ENCODE data around the gene MYL11. TPM values are rescaled to one million over a fixed set of nuclear protein-coding genes. Genes with fewer than 3 reads are reported as not detected.
A peak's percentile ranks its signal among the peaks of the same experiment; 100 is the strongest.

Gene MYL11
- total RNA-seq, 1 donor from 2014 or later, result 12,119 TPM

DNA sequence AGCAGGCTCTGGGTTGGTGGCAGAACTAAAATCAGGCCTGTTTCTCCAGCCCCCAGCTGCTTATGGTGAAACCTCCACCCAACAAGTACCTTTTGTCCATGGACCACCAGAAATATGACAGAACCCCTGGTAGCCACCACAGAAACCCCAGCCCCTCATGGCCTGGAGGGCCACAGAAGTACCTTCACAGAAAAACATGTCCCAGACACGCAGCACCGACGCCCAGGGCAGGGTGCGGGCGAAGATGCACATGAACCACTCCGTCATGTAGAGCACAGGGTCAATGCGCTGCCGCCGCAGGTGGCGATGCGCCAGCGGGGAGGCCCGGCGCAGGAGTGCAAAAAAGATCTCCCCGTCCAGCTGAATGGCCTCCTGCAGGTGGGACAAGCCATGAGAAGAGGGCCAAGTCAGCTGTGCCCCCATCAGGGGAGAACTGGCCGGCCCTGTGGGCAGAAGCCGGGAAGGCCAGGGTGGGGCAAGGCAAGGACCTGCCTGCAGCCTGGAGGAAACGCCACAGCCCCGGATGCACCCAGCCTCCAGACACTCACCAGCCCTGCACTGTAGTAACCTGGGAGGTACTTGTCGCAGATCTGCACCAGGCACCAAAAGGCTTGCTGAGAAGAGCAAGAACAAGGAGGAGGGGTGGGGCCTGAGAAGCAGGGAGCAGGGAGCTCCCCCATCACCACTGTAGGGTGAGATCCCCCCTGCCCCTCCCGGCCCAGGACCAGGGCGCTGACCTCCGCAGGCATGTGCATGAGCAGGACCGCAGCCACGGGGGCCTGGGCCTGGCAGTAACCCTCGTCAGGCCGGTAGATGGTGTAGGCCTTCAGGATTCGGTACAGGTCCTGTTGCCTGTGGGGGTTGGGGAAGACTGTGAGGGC, 15.4 kb upstream of the MYL11 start:
- Histone ChIP-seq H3K27ac (ENCODE audit: low read depth, low read length) (no peak overlapping the region), H3K4me3 (ENCODE audit: low read length in 3 of 3) (no peak overlapping the region), H3K36me3 (ENCODE audit: control insufficient read depth in 3 of 3, insufficient read depth in 3 of 3, low read length in 3 of 3) (peaks cover 34 to 39% (median 36%) of the 10 kb centered on the region in 3 donors), H3K9ac (ENCODE audit: low read depth in 1 of 3, low read length in 3 of 3) (no peak overlapping the region), H3K9me3 (ENCODE audit: control insufficient read depth in 3 of 3, low read length in 3 of 3) (no peaks in the 10 kb centered on the region), H3K27me3 (ENCODE audit: control insufficient read depth in 3 of 3, insufficient read depth in 3 of 3, low read length in 3 of 3) (no peaks in the 10 kb centered on the region), H3K4me1 (ENCODE audit: control insufficient read depth in 3 of 3, insufficient read depth in 3 of 3, low read length in 3 of 3) (peaks cover 16 to 26% (median 17%) of the 10 kb centered on the region in 3 donors)

DNA sequence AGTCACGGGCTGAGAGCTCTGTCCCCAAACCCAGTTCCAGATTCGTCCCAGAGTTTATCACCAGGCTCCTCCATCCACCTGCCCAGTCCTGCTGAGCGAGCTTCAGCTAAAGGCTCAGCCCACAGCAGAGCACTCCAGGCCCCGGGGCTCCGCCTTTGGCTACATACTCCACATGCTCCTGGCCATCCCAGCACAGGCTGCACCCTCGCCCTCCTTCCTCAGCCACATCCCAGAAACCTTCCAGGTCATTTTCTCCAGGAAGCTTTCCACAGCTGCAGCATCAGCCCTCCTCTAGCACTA, 14.8 kb upstream of the MYL11 start:
- peaks cover 11 to 23% (median 12%) of the 10 kb centered on the region in 3 donors for H3K4me1 ChIP-seq (ENCODE audit: control insufficient read depth in 3 of 3, insufficient read depth in 3 of 3, low read length in 3 of 3)
- H3K9me3 ChIP-seq (ENCODE audit: control insufficient read depth in 3 of 3, low read length in 3 of 3), result no peaks in the 10 kb centered on the region
- no peak overlapping the region for H3K9ac ChIP-seq (ENCODE audit: low read depth in 1 of 3, low read length in 3 of 3)
- H3K36me3 ChIP-seq (ENCODE audit: control insufficient read depth in 3 of 3, insufficient read depth in 3 of 3, low read length in 3 of 3), result peaks cover 37 to 45% (median 40%) of the 10 kb centered on the region in 3 donors
- no peak overlapping the region for H3K27ac ChIP-seq (ENCODE audit: low read depth, low read length)
- no peaks in the 10 kb centered on the region for H3K27me3 ChIP-seq (ENCODE audit: control insufficient read depth in 3 of 3, insufficient read depth in 3 of 3, low read length in 3 of 3)
- no peak overlapping the region for H3K4me3 ChIP-seq (ENCODE audit: low read length in 3 of 3)

DNA sequence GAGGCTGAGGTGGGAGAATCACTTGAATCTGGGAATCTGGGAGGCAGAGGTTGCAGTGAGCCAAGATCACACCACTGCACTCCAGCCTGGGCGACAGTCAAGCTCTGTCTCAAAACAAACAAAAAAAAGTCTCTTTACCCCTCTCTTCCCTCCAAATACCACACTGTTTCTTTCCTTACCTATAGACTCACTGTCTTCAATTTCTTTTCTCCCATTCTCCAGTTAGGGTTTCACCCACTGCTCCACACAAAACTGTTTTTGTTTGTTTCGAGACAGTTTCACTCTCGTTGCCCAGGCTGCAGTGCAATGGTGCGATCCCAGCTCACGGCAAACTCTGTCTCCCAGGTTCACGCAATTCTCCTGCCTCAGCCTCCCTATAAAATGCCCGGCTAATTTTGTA, 13.4 kb upstream of the MYL11 start:
- H3K27ac ChIP-seq (ENCODE audit: low read depth, low read length), result no peak overlapping the region
- no peaks in the 10 kb centered on the region for H3K27me3 ChIP-seq (ENCODE audit: control insufficient read depth in 3 of 3, insufficient read depth in 3 of 3, low read length in 3 of 3)
- no peak overlapping the region for H3K4me3 ChIP-seq (ENCODE audit: low read length in 3 of 3)
- no peaks in the 10 kb centered on the region for H3K9me3 ChIP-seq (ENCODE audit: control insufficient read depth in 3 of 3, low read length in 3 of 3)
- peaks cover 6 to 22% (median 10%) of the 10 kb centered on the region in 3 donors for H3K4me1 ChIP-seq (ENCODE audit: control insufficient read depth in 3 of 3, insufficient read depth in 3 of 3, low read length in 3 of 3)
- no peak overlapping the region for H3K9ac ChIP-seq (ENCODE audit: low read depth in 1 of 3, low read length in 3 of 3)
- H3K36me3 ChIP-seq (ENCODE audit: control insufficient read depth in 3 of 3, insufficient read depth in 3 of 3, low read length in 3 of 3), result peaks cover 45 to 53% (median 47%) of the 10 kb centered on the region in 3 donors

DNA sequence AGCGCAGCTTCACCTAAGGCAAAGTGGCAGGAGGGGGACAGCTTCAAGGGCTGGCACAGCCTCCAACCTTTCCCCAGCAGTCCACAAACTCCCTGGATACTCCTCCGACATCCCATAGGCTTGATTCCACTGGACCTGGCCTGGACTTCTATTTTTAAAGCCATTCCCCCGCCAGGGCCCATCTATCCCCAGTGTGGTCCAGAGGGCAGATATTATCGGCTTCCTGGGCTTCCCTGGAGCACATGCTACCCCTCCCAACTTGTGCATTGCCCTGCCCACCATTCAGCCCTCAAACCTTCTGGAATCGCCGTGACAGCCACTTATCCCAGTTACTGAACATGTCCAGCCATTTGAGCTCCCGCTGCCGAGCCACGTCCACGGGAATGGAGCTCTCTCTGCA, 9.4 kb upstream of the MYL11 start:
- H3K9ac ChIP-seq (ENCODE audit: low read depth in 1 of 3, low read length in 3 of 3), result no peak overlapping the region
- H3K36me3 ChIP-seq (ENCODE audit: control insufficient read depth in 3 of 3, insufficient read depth in 3 of 3, low read length in 3 of 3), result peaks cover 21 to 26% (median 21%) of the 10 kb centered on the region in 3 donors
- H3K4me3 ChIP-seq (ENCODE audit: low read length in 3 of 3), result no peak overlapping the region
- no peaks in the 10 kb centered on the region for H3K27me3 ChIP-seq (ENCODE audit: control insufficient read depth in 3 of 3, insufficient read depth in 3 of 3, low read length in 3 of 3)
- H3K9me3 ChIP-seq (ENCODE audit: control insufficient read depth in 3 of 3, low read length in 3 of 3), result no peaks in the 10 kb centered on the region
- peaks cover 30 to 43% (median 32%) of the 10 kb centered on the region in 3 donors for H3K4me1 ChIP-seq (ENCODE audit: control insufficient read depth in 3 of 3, insufficient read depth in 3 of 3, low read length in 3 of 3)
- no peak overlapping the region for H3K27ac ChIP-seq (ENCODE audit: low read depth, low read length)

DNA sequence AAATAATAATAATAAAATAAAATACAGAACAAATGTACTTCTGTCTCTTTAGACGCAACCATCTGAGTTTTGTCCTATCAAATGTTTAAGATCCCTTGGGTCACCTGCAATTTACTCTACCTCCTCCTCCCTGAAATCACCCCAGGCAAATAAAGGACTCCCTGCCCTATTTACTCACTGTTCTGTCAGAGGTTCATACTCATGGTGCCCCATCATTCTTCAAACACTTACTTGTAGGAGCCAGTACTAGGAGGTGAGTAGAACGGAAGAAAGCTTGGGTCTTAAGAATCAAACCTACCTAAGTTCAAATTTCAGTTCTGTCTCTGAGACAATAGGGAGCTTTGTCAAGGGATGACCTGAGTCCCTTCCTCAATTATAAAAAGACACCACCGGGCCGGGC, 8.1 kb upstream of the MYL11 start:
- H3K27ac ChIP-seq (ENCODE audit: low read depth, low read length), result no peak overlapping the region

DNA sequence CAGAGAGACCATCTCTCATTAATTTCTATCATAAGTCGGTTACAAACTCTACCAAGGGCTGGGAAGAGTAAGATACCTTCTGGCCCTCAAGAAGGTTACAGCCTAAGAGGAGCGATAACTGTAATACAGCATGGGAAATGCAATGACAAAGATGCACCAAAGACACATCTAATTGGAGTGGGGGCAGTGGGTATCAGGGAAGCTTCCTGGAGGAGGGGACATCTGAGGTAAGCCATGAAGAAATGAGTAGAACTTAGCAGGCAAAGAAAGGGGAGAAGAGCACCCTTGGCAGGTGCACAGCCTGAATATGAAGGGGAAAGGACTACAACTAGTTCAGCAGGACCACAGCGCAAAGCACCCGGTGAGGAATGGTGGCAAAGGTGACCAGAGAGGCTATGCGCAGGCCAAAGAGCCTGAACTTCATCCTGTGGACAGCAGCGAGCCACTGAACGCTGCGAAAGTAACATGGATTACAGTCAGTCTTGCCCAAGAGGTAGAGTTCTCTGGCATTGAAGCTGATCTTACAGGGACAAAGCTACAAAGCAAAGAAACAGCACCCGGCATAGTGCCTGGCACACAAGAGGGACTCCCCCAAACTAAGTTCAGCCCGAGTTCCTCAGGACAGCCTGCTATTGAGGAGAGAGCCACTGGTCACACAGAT, 7.1 kb upstream of the MYL11 start:
- H3K9me3 ChIP-seq (ENCODE audit: control insufficient read depth in 3 of 3, low read length in 3 of 3), result no peaks in the 10 kb centered on the region
- peaks cover 38 to 57% (median 44%) of the 10 kb centered on the region in 3 donors for H3K4me1 ChIP-seq (ENCODE audit: control insufficient read depth in 3 of 3, insufficient read depth in 3 of 3, low read length in 3 of 3)
- peak overlapping the region; percentile 85 to 93 (median 88) for H3K4me3 ChIP-seq (ENCODE audit: low read length in 3 of 3)
- H3K36me3 ChIP-seq (ENCODE audit: control insufficient read depth in 3 of 3, insufficient read depth in 3 of 3, low read length in 3 of 3), result peaks cover 12 to 21% (median 16%) of the 10 kb centered on the region in 3 donors
- peak overlapping the region; percentile 69 for H3K27ac ChIP-seq (ENCODE audit: low read depth, low read length)
- H3K27me3 ChIP-seq (ENCODE audit: control insufficient read depth in 3 of 3, insufficient read depth in 3 of 3, low read length in 3 of 3), result no peaks in the 10 kb centered on the region
- peak overlapping the region; percentile 85 to 91 (median 89) for H3K9ac ChIP-seq (ENCODE audit: low read depth in 1 of 3, low read length in 3 of 3)

More for the DNA sequence above, 8.1 kb upstream of the MYL11 start:
- Histone ChIP-seq H3K9me3 (ENCODE audit: control insufficient read depth in 3 of 3, low read length in 3 of 3) (no peaks in the 10 kb centered on the region), H3K9ac (ENCODE audit: low read depth in 1 of 3, low read length in 3 of 3) (peak overlapping the region in 1 of 3 donors; percentile 25), H3K4me3 (ENCODE audit: low read length in 3 of 3) (no peak overlapping the region), H3K27me3 (ENCODE audit: control insufficient read depth in 3 of 3, insufficient read depth in 3 of 3, low read length in 3 of 3) (no peaks in the 10 kb centered on the region), H3K4me1 (ENCODE audit: control insufficient read depth in 3 of 3, insufficient read depth in 3 of 3, low read length in 3 of 3) (peaks cover 35 to 48% (median 35%) of the 10 kb centered on the region in 3 donors), H3K36me3 (ENCODE audit: control insufficient read depth in 3 of 3, insufficient read depth in 3 of 3, low read length in 3 of 3) (peaks cover 15 to 24% (median 19%) of the 10 kb centered on the region in 3 donors)

DNA sequence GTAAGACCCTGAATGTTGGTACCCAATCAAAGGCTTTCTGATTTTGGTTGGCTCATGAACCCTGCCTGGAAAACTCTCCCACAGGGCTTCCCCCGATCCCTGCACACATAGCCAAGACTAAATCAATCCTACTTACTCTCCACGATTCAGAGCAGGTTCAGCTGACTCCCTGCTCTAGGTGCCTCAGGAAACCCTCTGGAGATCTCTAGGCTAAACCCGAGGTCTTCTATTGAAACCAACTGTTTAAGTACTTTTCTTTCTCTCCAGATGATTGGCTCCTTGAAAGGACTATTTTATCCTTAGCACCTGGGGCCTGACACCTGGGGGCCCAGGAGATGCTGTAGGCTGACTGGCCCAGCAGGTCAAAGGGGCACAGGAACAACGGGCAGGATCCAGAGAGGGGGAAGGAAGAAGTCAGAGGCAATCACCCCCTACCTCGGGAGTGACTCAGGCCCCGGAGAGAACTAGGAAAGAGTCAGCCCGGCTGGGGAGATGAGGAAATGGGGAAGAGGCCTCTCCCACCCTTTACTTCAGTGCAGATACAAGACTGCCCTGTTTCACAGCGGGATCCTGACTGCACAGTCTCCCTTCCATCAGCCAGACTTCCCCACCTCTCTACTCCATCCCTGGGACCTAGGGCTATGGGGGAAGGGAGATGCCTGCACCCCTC, 6.3 kb upstream of the MYL11 start:
- H3K9me3 ChIP-seq (ENCODE audit: control insufficient read depth in 3 of 3, low read length in 3 of 3), result no peaks in the 10 kb centered on the region
- H3K36me3 ChIP-seq (ENCODE audit: control insufficient read depth in 3 of 3, insufficient read depth in 3 of 3, low read length in 3 of 3), result peaks cover 11 to 15% (median 12%) of the 10 kb centered on the region in 3 donors
- H3K4me3 ChIP-seq (ENCODE audit: low read length in 3 of 3), result peak overlapping the region; percentile 85 to 93 (median 88)
- peaks cover 38 to 64% (median 48%) of the 10 kb centered on the region in 3 donors for H3K4me1 ChIP-seq (ENCODE audit: control insufficient read depth in 3 of 3, insufficient read depth in 3 of 3, low read length in 3 of 3)
- no peaks in the 10 kb centered on the region for H3K27me3 ChIP-seq (ENCODE audit: control insufficient read depth in 3 of 3, insufficient read depth in 3 of 3, low read length in 3 of 3)
- H3K9ac ChIP-seq (ENCODE audit: low read depth in 1 of 3, low read length in 3 of 3), result peak overlapping the region; percentile 85 to 91 (median 89)
- H3K27ac ChIP-seq (ENCODE audit: low read depth, low read length), result peak overlapping the region; percentile 69

DNA sequence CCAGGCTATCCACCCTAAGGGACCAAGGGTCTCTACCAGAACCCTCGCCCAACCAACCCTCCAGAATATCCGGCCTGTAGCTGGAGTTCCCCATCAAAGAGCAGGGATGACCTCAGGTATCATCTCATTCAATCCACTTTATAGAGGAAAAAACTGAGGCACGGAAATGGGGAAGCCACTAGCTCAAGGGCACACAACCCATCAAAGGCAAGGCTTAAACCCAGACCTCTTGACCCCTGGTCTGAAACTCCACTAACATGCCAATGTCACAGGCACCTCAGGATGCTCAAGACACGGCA, 5.9 kb upstream of the MYL11 start:
- Histone ChIP-seq H3K27me3 (ENCODE audit: control insufficient read depth in 3 of 3, insufficient read depth in 3 of 3, low read length in 3 of 3) (no peaks in the 10 kb centered on the region), H3K4me1 (ENCODE audit: control insufficient read depth in 3 of 3, insufficient read depth in 3 of 3, low read length in 3 of 3) (peaks cover 41 to 64% (median 48%) of the 10 kb centered on the region in 3 donors), H3K9ac (ENCODE audit: low read depth in 1 of 3, low read length in 3 of 3) (peak overlapping the region; percentile 85 to 91 (median 89)), H3K27ac (ENCODE audit: low read depth, low read length) (peak overlapping the region; percentile 69), H3K9me3 (ENCODE audit: control insufficient read depth in 3 of 3, low read length in 3 of 3) (no peaks in the 10 kb centered on the region), H3K36me3 (ENCODE audit: control insufficient read depth in 3 of 3, insufficient read depth in 3 of 3, low read length in 3 of 3) (peaks cover 10 to 14% (median 11%) of the 10 kb centered on the region in 3 donors), H3K4me3 (ENCODE audit: low read length in 3 of 3) (peak overlapping the region; percentile 85 to 93 (median 88))

DNA sequence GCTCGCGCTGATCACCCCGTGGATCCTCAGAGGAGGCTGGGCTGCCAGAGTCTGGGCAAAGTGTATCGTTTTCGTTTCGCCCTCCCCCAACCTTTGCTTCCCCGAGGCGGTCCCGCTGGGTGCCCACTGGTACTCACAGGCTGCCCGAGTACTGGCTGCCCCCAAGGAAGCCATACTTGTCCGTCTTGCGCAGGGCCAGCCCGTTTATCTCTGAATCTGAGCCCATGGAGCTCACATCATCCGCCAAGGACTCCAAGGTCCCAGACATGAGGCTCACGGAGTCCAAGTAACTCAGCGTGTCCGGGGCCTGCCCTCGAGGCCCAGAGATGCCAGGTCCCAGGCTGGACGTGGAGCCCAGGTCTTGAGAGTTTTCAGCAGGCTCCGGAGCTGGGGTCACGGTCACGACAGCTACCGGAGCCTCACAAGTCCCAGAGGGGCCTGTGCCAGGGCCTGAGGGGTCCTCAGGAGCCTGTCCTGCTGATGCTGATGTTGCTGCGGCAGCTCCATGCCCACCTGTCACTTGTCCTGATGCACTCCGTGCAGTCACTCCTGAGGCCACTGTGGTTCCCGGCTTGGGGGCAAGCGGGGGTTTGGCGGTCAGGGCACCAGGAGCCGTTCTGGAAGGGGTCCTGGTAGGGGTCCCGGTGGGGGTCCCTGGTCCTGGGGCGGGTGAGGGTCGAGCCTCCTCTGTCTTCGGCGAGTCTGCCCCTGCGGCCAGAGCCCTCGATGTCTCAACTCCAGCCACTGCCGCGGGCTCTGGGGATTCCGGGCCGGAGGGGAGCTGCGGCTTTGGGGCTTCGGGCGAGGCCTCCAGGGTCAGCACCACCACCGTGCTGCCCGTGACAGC, 5.3 kb upstream of the MYL11 start:
- peak overlapping the region; percentile 85 to 93 (median 88) for H3K4me3 ChIP-seq (ENCODE audit: low read length in 3 of 3)
- peaks cover 45 to 68% (median 48%) of the 10 kb centered on the region in 3 donors for H3K4me1 ChIP-seq (ENCODE audit: control insufficient read depth in 3 of 3, insufficient read depth in 3 of 3, low read length in 3 of 3)
- peak overlapping the region; percentile 85 to 91 (median 89) for H3K9ac ChIP-seq (ENCODE audit: low read depth in 1 of 3, low read length in 3 of 3)
- H3K27me3 ChIP-seq (ENCODE audit: control insufficient read depth in 3 of 3, insufficient read depth in 3 of 3, low read length in 3 of 3), result no peaks in the 10 kb centered on the region
- H3K27ac ChIP-seq (ENCODE audit: low read depth, low read length), result peak overlapping the region; percentile 69
- H3K9me3 ChIP-seq (ENCODE audit: control insufficient read depth in 3 of 3, low read length in 3 of 3), result no peaks in the 10 kb centered on the region
- H3K36me3 ChIP-seq (ENCODE audit: control insufficient read depth in 3 of 3, insufficient read depth in 3 of 3, low read length in 3 of 3), result peaks cover 10 to 13% (median 11%) of the 10 kb centered on the region in 3 donors

All from skeletal muscle tissue (tissue), 4 donors.